HL-60/S4 (cell line): Measurements from ENCODE around the gene COL11A2.
"Not testable (repeated sequence)": the region's sequence is repeated elsewhere in the genome, so short reads cannot be mapped to it uniquely, and the experiment has no call there.

Source experiments
- in situ Hi-C: fragments of 300-500 bp; cut with MboI; formaldehyde crosslinking; loops from 2 replicates; pipeline ENCODE4 v1.14.3; 2022; ENCODE audit warnings: low sequenced_read_pairs

COL11A2 gene

DNA sequence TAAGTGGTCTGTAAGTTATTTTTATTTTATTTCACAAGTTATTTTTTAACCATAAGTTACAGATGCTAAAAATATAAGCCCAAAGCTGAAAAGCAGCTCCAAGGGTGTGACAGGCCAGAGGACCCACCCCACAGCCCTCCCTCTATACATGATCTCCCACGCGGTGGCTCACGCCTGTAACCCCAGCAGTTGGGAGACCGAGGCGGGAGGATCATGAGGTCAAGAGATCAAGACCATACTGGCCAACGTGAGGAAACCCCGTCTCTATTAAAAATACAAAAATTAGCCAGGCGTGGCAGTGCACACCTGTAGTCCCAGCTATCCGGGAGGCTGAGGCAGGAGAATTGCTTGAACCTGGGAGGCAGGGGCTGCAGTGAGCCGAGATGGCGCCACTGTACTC, 32.2 kb downstream of the COL11A2 start:
- in situ Hi-C loops = no loop called here

DNA sequence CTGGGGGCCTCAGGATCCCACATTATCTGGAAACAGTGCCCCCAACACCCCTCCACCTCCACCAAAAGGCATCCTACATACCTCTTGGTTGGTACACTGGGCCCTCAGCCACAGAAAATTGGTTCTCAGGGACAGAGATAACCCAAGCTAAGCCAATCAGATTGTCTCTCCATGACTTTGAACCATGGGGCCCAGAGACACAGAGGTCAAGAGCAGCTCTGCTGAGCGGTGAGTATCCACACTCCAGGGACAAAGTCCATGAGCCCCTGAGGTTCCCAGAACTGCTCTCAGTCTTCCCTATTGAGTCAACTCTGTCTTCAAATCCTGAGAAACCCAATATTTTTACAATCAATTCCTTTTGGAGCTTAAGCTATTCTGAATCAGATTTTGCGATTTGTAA, 35.3 kb downstream of the COL11A2 start:
- in situ Hi-C loops = no loop called here

DNA sequence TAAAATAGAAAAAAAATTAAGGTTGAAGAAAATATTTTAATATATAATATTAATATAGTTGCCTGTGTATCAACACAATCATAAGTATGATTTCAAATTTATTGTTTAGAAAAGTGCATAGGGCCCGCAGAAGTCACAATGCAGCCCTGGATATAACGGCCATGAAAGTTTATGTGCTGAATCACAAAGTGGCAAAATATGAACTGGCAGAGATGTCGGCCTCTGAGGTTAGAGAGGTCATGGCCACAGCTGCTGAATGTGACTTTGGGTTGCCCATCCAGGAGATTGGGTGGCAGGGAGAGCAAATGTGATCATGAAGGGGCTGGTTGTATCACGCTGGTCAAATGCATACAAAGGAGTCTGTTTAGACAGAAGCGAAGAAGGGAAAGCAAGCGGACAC, 35.7 kb downstream of the COL11A2 start:
- in situ Hi-C loops = no loop called here

- in situ Hi-C loops = no loop called here
These were observed 37.9 kb downstream of the COL11A2 start for GRCh38 chr6:33154349-33154748.

DNA sequence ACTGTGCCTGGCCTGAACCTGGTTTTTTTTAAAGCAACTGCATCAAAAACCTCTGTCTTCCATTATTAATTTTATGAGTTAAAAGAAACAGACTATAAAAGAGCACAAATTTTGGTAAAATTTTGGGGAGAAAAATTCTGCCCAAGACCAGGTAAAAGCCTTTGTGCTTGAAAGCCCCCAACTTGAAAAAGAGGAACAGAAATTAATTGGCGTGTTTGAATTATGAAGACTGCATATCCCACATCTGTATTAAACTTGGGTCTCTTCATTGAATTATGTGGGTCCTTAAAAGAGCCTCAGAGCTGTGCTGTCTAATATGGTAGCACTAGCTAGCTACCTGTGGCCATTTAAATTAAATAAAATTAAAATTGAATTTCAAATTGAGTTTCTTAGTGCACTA, 41.2 kb downstream of the COL11A2 start:
- in situ Hi-C loops = no loop called here

GRCh38 chr6:33150560-33150959, 41.7 kb downstream of the COL11A2 start:
- in situ Hi-C loops = not testable (repeated sequence)

- in situ Hi-C loops = no loop called here
These were observed 44.2 kb downstream of the COL11A2 start for GRCh38 chr6:33147807-33148666.

- in situ Hi-C loops = no loop called here
These were observed 47.9 kb downstream of the COL11A2 start for GRCh38 chr6:33144373-33144772.

- in situ Hi-C loops = no loop called here
These were observed 49.0 kb downstream of the COL11A2 start for GRCh38 chr6:33143113-33143770.

- in situ Hi-C loops = no loop called here
These were observed 49.7 kb downstream of the COL11A2 start for GRCh38 chr6:33142501-33143070.

- in situ Hi-C loops = no loop called here
These were observed 51.7 kb downstream of the COL11A2 start for GRCh38 chr6:33140556-33140955.

- in situ Hi-C loops = loop anchor here (10.0 kb wide), 1 partner anchor 105 kb away; no protein-coding TSS in a partner anchor
These were observed 52.6 kb downstream of the COL11A2 start for GRCh38 chr6:33139596-33140206.

DNA sequence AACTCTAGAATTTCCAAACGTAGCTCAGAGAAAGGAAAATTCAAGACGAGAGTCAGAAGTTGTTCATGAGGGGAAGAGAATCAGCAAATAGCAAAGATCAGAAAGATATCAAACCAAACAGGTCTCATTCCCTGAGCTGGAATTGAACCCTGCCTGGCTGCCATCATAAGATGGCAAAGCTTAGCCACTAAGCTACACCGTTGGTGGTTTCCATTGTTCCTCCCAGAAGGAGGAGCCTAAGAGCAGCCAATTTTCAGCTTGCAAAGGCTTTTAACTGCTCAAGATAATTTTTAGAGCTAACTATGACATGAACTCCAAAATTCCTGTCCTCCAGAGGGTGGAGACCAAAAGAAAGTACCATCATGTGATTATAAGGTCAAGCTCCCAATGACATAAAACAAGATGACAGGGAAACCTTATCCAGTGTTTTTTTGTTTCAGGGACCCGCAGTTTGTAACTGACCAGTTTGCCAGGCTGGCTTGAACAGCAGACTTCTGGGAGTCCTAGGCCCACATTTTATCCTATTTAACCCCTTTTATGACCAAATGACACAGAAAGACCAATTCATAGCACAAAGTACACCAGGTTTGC, 55.9 kb downstream of the COL11A2 start:
- in situ Hi-C loops = loop anchor here (10.0 kb wide), 1 partner anchor 108 kb away; no protein-coding TSS in a partner anchor

- in situ Hi-C loops = loop anchor here (10.0 kb wide), 1 partner anchor 113 kb away; no protein-coding TSS in a partner anchor
These were observed 60.2 kb downstream of the COL11A2 start for GRCh38 chr6:33132081-33132524.

GRCh38 chr6:33128318-33128717, 63.9 kb downstream of the COL11A2 start:
- in situ Hi-C loops = no loop called here

DNA sequence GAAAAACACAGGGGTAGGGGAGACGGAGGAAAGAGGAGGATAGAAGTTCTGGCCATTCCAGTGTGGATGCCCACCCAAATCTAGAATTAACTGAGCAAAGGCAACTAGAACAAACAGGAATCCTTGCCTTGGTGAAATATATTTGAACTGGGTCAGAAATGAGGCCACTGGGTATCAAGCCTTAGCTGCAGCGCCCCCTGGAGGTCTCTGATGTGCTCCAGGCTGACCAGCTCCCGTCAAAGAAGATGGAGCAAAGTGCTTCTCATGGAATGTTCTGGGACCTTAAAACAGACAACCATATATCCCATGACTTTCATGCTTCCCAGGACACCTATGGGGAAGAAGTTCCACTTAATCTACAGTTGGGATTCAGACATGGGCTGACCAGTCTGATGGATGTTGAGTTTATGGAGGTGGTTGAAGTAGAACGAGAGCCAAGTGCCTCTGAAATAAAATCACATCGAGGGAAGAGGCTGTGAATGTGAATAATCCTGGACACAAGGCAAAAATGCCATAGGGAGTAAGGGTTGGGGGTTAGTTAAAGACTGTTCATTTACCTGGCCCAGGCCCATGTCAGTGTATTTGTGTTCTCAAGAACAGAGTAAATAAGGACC, 66.1 kb downstream of the COL11A2 start:
- in situ Hi-C loops = no loop called here

GRCh38 chr6:33124947-33125346, 67.3 kb downstream of the COL11A2 start:
- in situ Hi-C loops = no loop called here

DNA sequence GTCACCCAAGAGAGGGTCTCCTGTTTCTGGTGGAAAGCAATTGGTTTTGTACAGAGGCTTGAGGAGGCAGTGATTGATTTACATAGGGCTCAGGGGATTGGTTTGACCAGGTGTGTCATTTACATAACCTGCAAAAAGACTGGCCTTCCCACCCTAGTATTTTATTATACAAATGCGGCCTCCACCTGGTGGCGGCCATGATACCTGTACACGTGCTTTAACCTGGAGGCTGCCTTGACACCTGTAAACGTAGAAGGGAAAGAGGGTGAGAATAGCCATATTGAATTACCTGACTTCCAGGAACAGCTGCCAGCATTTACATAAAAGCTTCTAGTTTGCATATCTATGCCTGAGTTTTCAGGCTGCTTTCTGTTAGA, 67.8 kb downstream of the COL11A2 start:
- in situ Hi-C loops = no loop called here

GRCh38 chr6:33123732-33124524, 68.3 kb downstream of the COL11A2 start:
- in situ Hi-C loops = no loop called here

DNA sequence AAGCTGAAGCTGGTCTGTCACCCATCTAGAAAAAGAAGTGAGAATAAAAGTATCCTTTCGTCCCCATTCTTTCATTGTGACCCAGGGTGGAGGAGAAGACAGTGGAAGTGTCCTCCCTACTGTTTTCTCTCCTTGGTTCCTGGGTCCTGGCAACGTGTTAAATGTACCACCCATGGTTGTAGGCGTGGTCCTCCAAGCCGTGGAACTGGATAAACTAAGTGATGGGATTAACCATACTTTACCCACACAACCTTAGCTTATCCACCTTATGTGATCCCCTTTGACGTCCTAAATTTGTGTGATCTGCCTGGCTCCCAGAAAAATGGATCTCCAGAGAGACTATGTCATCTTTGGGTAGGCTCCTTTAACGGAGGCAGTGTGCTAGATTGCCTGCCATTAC, 69.1 kb downstream of the COL11A2 start:
- in situ Hi-C loops = no loop called here
